ENCODE measurements around the gene HAS3. TPM values are rescaled to one million over a fixed set of nuclear protein-coding genes. Genes with fewer than 3 reads are reported as not detected.
"Not testable (repeated sequence)": the region's sequence is repeated elsewhere in the genome, so short reads cannot be mapped to it uniquely, and the experiment has no call there.

HAS3 gene
- 0.38 TPM for polyA plus RNA-seq (2012; ENCODE audit: missing spikeins)

GRCh38 chr16:69105501-69106361 lies at the start of gene HAS3:
TSS of gene HAS3 (plus strand) at chr16:69105653. CDS start at chr16:69109396, 3,743 bp downstream.
- DNase-seq (ENCODE audit: insufficient read length): peak; percentile 73
- peak; percentile 74 for FAIRE-seq
- TF ChIP-seq POLR2A (IDR thresholded peaks at IDR 0.05; ENCODE audit: low read depth, low read length): no peak
- TF ChIP-seq POLR2AphosphoS5 (IDR thresholded peaks at IDR 0.05; ENCODE audit: low read depth, low read length): no peak
- no peak for TF ChIP-seq TAF1 (IDR thresholded peaks at IDR 0.05; ENCODE audit: borderline replicate concordance, low read depth, low read length)

- FAIRE-seq: no peak
- DNase-seq (ENCODE audit: insufficient read length): no peak
- TF ChIP-seq POLR2AphosphoS5 (IDR thresholded peaks at IDR 0.05; ENCODE audit: low read depth, low read length): no peak
- no peak for TF ChIP-seq TAF1 (IDR thresholded peaks at IDR 0.05; ENCODE audit: borderline replicate concordance, low read depth, low read length)
- no peak for TF ChIP-seq POLR2A (IDR thresholded peaks at IDR 0.05; ENCODE audit: low read depth, low read length)
These were observed 49.5 kb upstream of the HAS3 start for GRCh38 chr16:69055980-69056379.

GRCh38 chr16:69056421-69056820 lies 49.0 kb upstream of the HAS3 start:
- DNase-seq (ENCODE audit: insufficient read length) (no peak), FAIRE-seq (no peak)
- TF ChIP-seq TAF1 (IDR thresholded peaks at IDR 0.05; ENCODE audit: borderline replicate concordance, low read depth, low read length) (no peak), POLR2A (IDR thresholded peaks at IDR 0.05; ENCODE audit: low read depth, low read length) (no peak), POLR2AphosphoS5 (IDR thresholded peaks at IDR 0.05; ENCODE audit: low read depth, low read length) (no peak)

- FAIRE-seq (peak; percentile 9), DNase-seq (ENCODE audit: insufficient read length) (peak; percentile 13)
- TF ChIP-seq POLR2A (IDR thresholded peaks at IDR 0.05; ENCODE audit: low read depth, low read length): no peak
- 0 out of 2 replicates have a peak, but pooled peaks have one; percentile 31 for TF ChIP-seq POLR2AphosphoS5 (IDR thresholded peaks at IDR 0.05; ENCODE audit: low read depth, low read length)
- TF ChIP-seq TAF1 (IDR thresholded peaks at IDR 0.05; ENCODE audit: borderline replicate concordance, low read depth, low read length): no peak
These were observed 47.8 kb upstream of the HAS3 start for GRCh38 chr16:69057400-69058378.

- not testable (repeated sequence) for DNase-seq (ENCODE audit: insufficient read length); FAIRE-seq
These were observed 42.0 kb upstream of the HAS3 start for GRCh38 chr16:69063491-69063890.

- DNase-seq (ENCODE audit: insufficient read length) (no peak), FAIRE-seq (no peak)
- no peak for TF ChIP-seq POLR2AphosphoS5 (IDR thresholded peaks at IDR 0.05; ENCODE audit: low read depth, low read length)
- TF ChIP-seq POLR2A (IDR thresholded peaks at IDR 0.05; ENCODE audit: low read depth, low read length): no peak
- no peak for TF ChIP-seq TAF1 (IDR thresholded peaks at IDR 0.05; ENCODE audit: borderline replicate concordance, low read depth, low read length)
These were observed 41.2 kb upstream of the HAS3 start for GRCh38 chr16:69064124-69064763.

- FAIRE-seq (no peak), DNase-seq (ENCODE audit: insufficient read length) (no peak)
- TF ChIP-seq TAF1 (IDR thresholded peaks at IDR 0.05; ENCODE audit: borderline replicate concordance, low read depth, low read length): no peak
- TF ChIP-seq POLR2A (IDR thresholded peaks at IDR 0.05; ENCODE audit: low read depth, low read length): no peak
- TF ChIP-seq POLR2AphosphoS5 (IDR thresholded peaks at IDR 0.05; ENCODE audit: low read depth, low read length): no peak
These were observed 40.6 kb upstream of the HAS3 start for GRCh38 chr16:69064764-69065313.

GRCh38 chr16:69069504-69069903 lies 35.9 kb upstream of the HAS3 start:
- TF ChIP-seq POLR2AphosphoS5 (IDR thresholded peaks at IDR 0.05; ENCODE audit: low read depth, low read length) (no peak), TAF1 (IDR thresholded peaks at IDR 0.05; ENCODE audit: borderline replicate concordance, low read depth, low read length) (no peak), POLR2A (IDR thresholded peaks at IDR 0.05; ENCODE audit: low read depth, low read length) (no peak)
- DNase-seq (ENCODE audit: insufficient read length) (no peak), FAIRE-seq (no peak)

GRCh38 chr16:69071036-69071435 lies 34.4 kb upstream of the HAS3 start:
- no peak for DNase-seq (ENCODE audit: insufficient read length)
- no peak for FAIRE-seq
- no peak for TF ChIP-seq TAF1 (IDR thresholded peaks at IDR 0.05; ENCODE audit: borderline replicate concordance, low read depth, low read length)
- no peak for TF ChIP-seq POLR2A (IDR thresholded peaks at IDR 0.05; ENCODE audit: low read depth, low read length)
- TF ChIP-seq POLR2AphosphoS5 (IDR thresholded peaks at IDR 0.05; ENCODE audit: low read depth, low read length): no peak

- TF ChIP-seq POLR2A (IDR thresholded peaks at IDR 0.05; ENCODE audit: low read depth, low read length): no peak
- TF ChIP-seq TAF1 (IDR thresholded peaks at IDR 0.05; ENCODE audit: borderline replicate concordance, low read depth, low read length): no peak
- no peak for TF ChIP-seq POLR2AphosphoS5 (IDR thresholded peaks at IDR 0.05; ENCODE audit: low read depth, low read length)
- FAIRE-seq (no peak), DNase-seq (ENCODE audit: insufficient read length) (no peak)
These were observed 32.8 kb upstream of the HAS3 start for GRCh38 chr16:69072640-69072974.

GRCh38 chr16:69073181-69073702 lies 32.2 kb upstream of the HAS3 start:
- no peak for TF ChIP-seq POLR2AphosphoS5 (IDR thresholded peaks at IDR 0.05; ENCODE audit: low read depth, low read length)
- TF ChIP-seq TAF1 (IDR thresholded peaks at IDR 0.05; ENCODE audit: borderline replicate concordance, low read depth, low read length): no peak
- no peak for TF ChIP-seq POLR2A (IDR thresholded peaks at IDR 0.05; ENCODE audit: low read depth, low read length)
- FAIRE-seq (no peak), DNase-seq (ENCODE audit: insufficient read length) (no peak)

Data from GM12892 (cell line).